ENCODE results near the gene SLC44A5.
"Not testable (repeated sequence)": the region's sequence is repeated elsewhere in the genome, so short reads cannot be mapped to it uniquely, and the experiment has no call there.

SLC44A5 gene

DNA sequence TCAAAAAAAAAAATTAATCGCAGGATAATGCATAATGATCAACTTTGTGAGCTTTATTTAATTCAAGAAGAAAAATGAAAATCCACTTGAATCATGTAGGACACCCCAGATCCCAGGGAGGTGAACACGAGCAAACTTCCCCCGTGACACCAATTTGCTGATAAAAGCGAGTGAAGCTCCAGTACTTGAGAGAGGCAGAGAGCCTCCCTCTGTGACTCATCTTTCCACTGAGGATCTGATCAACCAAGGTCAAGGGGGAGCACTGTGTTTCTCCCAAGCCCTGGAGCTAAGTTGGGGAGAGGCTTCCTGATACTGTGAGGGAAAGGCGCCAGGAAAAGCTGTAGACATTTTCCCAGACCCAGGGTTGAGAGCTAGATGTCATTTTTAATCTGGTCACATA lies 160.9 kb downstream of the SLC44A5 start:
- no peak for DNase-seq (ENCODE audit: low spot score)

DNA sequence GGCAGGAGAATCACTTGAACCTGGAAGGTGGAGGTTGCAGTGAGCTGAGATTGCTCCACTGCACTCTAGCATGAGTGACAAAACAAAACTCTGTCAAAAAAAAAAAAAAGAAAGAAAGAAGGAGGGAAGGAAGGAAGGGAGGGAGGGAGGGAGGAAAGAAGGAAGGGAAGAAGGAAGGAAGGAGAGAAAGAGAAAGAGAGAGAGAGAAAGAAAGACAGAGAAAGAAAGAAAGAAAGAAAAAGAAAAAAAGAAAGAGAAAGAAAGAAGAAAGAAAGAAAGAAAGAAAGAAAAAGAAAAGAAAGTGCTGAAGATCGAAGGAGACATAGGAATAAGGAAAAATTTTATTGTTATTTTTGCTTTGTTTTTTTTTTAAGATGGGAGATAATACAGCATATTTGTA lies 166.7 kb downstream of the SLC44A5 start:
- DNase-seq (ENCODE audit: low spot score) = no peak

- no peak for DNase-seq (ENCODE audit: low spot score)
Measured at GRCh38 chr1:75440274-75440673, 170.6 kb downstream of the SLC44A5 start.

GRCh38 chr1:75438355-75438754 lies 172.6 kb downstream of the SLC44A5 start:
- DNase-seq (ENCODE audit: low spot score) = no peak

- no peak for DNase-seq (ENCODE audit: low spot score)
Measured at GRCh38 chr1:75431843-75432242, 179.1 kb downstream of the SLC44A5 start.

DNA sequence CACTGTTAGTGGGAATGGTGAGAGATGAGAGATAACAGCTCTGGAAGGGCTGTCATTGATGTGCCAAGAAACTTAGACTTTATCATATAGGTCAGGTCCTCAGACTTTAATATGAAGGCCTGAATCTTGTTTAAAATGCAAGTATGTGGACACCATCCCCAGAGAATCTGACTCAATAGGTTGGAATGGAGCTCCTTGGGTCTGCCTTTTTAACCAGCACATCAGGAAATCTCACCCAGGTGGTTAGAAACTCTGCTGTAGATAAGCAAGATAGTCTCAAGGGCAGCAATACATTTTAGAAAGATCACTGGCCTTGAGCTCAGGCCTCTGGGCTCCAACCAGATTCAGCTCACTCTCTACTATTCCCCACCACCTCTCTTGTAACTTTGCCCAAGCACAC lies 180.4 kb downstream of the SLC44A5 start:
- DNase-seq (ENCODE audit: low spot score) = no peak

DNA sequence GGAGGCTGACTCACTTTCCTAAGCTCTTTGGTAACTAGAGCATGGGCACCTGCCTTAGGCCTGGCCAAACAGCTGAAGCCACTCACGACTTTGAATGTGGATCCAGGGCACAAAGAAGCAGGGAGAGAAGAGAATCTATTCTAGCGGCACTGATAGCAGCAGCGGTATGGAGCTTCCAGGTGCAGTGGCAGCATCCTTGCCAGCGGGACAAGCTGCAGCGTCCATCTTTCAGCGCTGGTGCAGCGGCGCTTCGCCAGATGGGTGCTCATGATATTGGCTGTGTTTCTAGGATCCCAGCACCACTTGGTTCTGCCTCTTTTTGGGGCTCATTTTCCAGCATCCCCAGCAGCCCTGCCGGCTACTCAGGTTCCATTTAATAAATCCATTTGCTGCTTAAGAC lies 184.2 kb downstream of the SLC44A5 start:
- DNase-seq (ENCODE audit: low spot score) = no peak

- no peak for DNase-seq (ENCODE audit: low spot score)
Measured at GRCh38 chr1:75425001-75425650, 185.8 kb downstream of the SLC44A5 start.

GRCh38 chr1:75423616-75424015 lies 187.3 kb downstream of the SLC44A5 start:
- DNase-seq (ENCODE audit: low spot score) = no peak

GRCh38 chr1:75423136-75423535 lies 187.8 kb downstream of the SLC44A5 start:
- no peak for DNase-seq (ENCODE audit: low spot score)

DNA sequence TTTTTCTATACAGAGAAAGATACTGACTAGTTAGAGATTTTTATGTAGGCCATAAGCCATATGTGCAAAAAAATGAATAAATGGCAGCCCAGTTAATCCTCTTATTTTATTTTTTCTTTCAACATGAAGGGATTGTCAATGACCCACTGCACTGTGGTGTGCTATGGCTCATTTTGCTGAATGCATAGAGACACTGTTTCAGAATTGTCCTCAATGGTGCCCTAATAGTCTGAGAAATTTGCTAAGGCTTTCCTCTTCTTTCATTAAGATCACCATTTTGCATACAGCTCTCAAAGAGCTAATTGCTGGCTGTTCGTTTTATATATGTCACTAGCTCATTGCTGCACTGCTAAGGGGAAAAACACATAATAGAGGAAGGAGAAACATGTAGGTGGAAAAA lies 189.5 kb downstream of the SLC44A5 start:
- no peak for DNase-seq (ENCODE audit: low spot score)

DNA sequence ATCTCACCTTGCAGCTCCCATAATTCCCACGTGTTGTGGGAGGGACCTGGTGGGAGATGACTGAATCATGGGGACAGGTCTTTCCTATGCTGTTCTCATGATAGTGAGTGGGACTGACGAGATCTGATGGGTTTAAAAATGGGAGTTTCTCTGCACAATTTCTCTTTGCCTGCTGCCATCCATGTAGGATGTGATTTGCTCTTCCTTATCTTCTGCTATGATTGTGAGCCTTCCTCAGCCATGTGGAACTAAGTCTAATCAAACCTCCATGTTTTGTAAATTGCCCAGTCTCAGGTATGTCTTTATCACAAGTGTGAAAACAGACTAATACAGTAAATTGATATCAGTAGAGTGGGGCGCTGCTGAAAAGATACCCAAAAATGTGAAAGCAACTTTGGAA lies 195.7 kb downstream of the SLC44A5 start:
- DNase-seq (ENCODE audit: low spot score) = no peak

GRCh38 chr1:75412616-75413015 lies 198.3 kb downstream of the SLC44A5 start:
- no peak for DNase-seq (ENCODE audit: low spot score)

- DNase-seq (ENCODE audit: low spot score) = not testable (repeated sequence)
Measured at GRCh38 chr1:75404681-75405080, 206.2 kb downstream of the SLC44A5 start.

- not testable (repeated sequence) for DNase-seq (ENCODE audit: low spot score)
Measured at GRCh38 chr1:75403147-75403646, 207.7 kb downstream of the SLC44A5 start.

DNA sequence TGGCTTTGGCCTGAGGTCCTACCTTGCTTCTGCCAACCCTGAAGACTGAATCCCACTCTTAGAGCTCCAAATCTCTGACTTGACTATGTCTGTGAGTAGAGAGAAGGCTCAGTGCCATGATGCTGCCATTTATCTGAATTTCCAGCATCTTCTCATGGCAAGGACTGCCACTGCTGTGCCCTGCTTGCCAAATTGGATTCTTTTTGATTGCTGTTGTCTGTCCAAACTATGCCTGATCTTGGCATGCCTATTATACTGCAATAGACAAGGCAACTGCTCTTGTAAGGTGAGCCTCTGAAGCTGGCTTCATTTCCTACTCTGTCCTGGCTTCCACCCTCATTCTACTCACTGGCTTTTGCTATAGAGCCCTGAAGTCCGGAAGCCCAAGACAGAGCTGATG lies 210.2 kb downstream of the SLC44A5 start:
- DNase-seq (ENCODE audit: low spot score) = no peak

DNA sequence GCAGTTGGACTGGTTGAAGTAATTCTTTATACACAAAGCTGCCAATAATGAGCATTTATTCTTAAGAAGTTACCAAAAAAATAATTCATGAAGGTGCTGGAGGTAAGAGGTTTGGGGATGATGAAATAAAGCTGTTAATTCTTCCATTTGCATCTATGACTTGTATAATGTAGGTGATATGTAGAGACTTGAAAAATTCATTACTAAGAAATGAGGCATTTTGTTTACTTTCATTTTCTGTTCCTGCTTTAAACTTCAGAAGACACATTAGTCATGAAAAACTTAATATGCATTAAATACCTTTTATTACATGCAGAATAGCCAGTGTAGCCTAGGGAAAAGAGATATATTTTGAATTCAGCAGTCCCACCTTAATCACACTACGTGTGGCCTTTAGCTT lies 214.2 kb downstream of the SLC44A5 start:
- DNase-seq (ENCODE audit: low spot score) = no peak

DNA sequence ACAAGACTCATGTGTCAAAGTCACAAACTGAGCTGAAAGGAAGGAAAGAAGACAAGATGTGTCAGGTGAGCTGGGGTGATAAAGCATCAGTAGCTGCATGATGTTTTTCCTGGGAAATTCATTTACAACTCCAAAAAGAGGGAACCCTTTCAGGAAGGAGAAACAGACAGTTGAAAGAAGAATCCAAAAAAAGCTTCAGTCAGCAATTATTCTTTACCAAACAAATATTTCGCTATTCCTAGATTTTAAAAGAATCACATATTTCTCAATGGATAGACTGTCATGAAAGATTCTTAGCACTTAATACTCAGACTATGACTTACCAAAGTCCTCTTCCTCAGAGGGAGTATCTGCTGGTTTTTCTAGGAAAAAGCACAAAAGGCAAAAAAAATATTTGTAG lies 214.7 kb downstream of the SLC44A5 start:
- DNase-seq (ENCODE audit: low spot score) = no peak

DNA sequence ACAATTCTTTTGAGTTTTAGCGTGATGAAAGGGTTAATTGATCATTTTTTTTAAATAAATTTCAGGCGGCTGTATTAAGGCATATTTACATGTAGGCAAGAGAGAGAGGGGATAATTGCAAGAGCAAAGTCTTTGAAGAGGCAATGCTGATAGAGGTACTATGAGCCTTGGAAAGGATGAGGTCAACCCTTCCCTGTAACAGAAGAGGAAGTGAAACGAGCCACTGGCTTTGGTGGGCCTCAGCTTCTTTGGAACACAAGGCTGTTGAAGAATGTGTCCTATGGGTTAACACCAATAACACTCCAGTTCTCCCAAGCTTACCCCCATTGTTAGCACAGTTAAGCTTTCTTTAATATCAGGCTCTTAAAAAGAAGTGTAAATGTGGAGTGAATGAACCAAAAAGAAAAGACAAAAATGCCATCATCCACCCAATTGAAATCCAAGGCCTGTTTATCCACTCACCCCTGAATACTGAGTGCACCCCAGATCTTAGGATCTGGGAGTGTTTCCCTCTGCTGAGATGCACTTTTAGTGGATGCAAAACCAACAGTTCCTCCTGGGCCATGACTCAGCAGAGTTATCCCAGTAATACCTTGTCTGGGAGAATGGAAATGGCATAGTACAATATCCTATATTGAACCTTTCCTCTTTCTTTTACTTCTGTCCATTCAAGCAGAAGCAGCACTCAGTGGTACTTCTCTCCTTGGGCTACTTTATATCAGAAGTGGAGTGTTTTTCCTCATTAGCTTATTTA lies 216.4 kb downstream of the SLC44A5 start:
- peak; percentile 9 for DNase-seq (ENCODE audit: low spot score)

DNA sequence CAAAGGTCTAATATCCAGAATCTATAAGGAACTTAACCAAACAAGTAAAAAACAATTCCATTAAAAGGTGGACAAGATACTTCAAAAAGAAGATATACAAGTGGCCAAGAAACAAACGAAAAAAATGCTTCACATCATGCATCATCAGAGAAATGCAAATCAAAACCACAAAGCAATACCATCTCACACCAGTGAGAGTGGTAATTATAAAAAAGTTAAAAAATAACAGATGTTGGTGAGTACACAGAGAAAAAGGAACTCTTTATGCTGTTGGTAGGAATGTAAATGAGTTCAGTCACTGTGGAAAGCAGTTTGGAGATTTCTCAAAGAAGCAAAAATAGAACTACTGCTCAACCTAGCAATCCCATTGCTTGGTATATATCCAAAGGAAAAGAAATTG lies 218.6 kb downstream of the SLC44A5 start:
- no peak for DNase-seq (ENCODE audit: low spot score)

GRCh38 chr1:75375476-75376447 lies 235.2 kb downstream of the SLC44A5 start:
- not testable (repeated sequence) for DNase-seq (ENCODE audit: low spot score)

DNA sequence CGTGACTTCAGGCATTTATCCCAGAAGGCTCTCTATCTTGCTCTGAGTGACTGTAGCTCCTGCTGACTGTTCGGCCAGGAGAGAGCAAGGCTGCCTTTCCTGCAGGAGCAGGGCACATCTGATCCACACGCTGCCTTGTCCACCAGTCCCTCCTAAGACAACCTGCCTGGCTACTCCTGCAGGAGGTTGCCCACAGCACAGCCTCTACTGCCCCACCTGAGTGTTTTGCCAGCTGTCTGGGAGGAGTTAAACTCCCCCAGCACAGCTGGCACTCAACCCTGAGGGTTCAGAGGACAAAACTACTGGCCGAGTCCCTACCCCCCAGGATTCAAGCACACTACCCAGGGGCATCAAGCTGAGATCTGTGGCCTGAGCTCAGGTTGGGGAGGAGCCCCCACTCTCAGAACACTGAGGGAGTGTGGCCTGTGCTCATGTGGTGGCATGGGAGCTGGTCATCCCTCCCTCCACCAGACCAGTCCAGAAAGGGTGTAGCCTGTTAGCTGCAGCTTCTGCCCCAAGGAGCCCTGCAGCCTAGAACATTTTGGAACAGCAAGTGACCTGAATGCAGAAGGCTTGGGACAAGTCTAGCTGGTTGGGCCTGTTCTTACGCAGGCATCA lies 237.3 kb downstream of the SLC44A5 start:
- DNase-seq (ENCODE audit: low spot score) = no peak
